ENCODE measurements around the gene ZNF17.
"Not testable (repeated sequence)": the region's sequence is repeated elsewhere in the genome, so short reads cannot be mapped to it uniquely, and the experiment has no call there.

GRCh38 chr19:57374647-57375046, 36.3 kb upstream of the ZNF17 start:
- TF ChIP-seq, protein P1, sequence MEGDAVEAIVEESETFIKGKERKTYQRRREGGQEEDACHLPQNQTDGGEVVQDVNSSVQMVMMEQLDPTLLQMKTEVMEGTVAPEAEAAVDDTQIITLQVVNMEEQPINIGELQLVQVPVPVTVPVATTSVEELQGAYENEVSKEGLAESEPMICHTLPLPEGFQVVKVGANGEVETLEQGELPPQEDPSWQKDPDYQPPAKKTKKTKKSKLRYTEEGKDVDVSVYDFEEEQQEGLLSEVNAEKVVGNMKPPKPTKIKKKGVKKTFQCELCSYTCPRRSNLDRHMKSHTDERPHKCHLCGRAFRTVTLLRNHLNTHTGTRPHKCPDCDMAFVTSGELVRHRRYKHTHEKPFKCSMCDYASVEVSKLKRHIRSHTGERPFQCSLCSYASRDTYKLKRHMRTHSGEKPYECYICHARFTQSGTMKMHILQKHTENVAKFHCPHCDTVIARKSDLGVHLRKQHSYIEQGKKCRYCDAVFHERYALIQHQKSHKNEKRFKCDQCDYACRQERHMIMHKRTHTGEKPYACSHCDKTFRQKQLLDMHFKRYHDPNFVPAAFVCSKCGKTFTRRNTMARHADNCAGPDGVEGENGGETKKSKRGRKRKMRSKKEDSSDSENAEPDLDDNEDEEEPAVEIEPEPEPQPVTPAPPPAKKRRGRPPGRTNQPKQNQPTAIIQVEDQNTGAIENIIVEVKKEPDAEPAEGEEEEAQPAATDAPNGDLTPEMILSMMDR (conservative IDR thresholded peaks at IDR 0.05), result not testable (repeated sequence)
- not testable (repeated sequence) for TF ChIP-seq ZFX (IDR thresholded peaks at IDR 0.05)
